Neural cell (in vitro differentiated cells): ENCODE measurements around the gene SLC11A2. TPM values are rescaled to one million over a fixed set of nuclear protein-coding genes. Genes with fewer than 3 reads are reported as not detected.

Experiments used
- H2AFZ ChIP-seq: fragments of 200-600, 300-800 bp; sonication (generic), shearing (Covaris generic); 2 replicates; pipeline ENCODE4 v1.6.0; 2014; ENCODE audit warnings: low read depth, mild to moderate bottlenecking, antibody characterized with exemption, low read length, moderate library complexity
- H3F3A ChIP-seq: fragments of 200-600 bp; shearing (Covaris generic); 2 replicates; pipeline ENCODE4 v1.6.1; 2016; ENCODE audit warnings: mild to moderate bottlenecking, moderate library complexity, mixed read lengths, antibody characterized with exemption, low read length; ENCODE audit not compliant: insufficient read depth, poor library complexity, severe bottlenecking
- H3K27ac ChIP-seq: fragments of 200-600, 300-800 bp; sonication (generic), shearing (Covaris generic); 2 replicates; pipeline ENCODE4 v1.5.1; 2014; ENCODE audit warnings: mild to moderate bottlenecking, low read length, moderate library complexity
- H3K27me3 ChIP-seq: fragments of 300-800, 200-600 bp; sonication (generic), shearing (Covaris generic); 2 replicates; pipeline ENCODE4 v1.6.0; 2014; ENCODE audit warnings: mild to moderate bottlenecking, low read depth, low read length, moderate library complexity; ENCODE audit not compliant: insufficient read depth
- H3K36me3 ChIP-seq: fragments of 300-800, 200-600 bp; sonication (generic), shearing (Covaris generic); 2 replicates; pipeline ENCODE4 v1.5.1; 2014; ENCODE audit warnings: mild to moderate bottlenecking, antibody characterized with exemption, low read length, moderate library complexity; ENCODE audit not compliant: insufficient read depth
- H3K4me2 ChIP-seq: fragments of 300-800, 200-600 bp; sonication (generic), shearing (Covaris generic); 2 replicates; pipeline ENCODE4 v1.6.0; 2014; ENCODE audit warnings: mild to moderate bottlenecking, low read length
- H3K4me3 ChIP-seq: fragments of 300-800, 200-600 bp; sonication (generic), shearing (Covaris generic); 2 replicates; pipeline ENCODE4 v1.5.1; 2014; ENCODE audit warnings: mild to moderate bottlenecking, low read length, moderate library complexity
- H3K79me2 ChIP-seq: fragments of 200-600 bp; shearing (Covaris generic); replicated peaks from 2 replicates; pipeline ENCODE4 v1.6.0; 2014; ENCODE audit warnings: mild to moderate bottlenecking, low read length, moderate library complexity; ENCODE audit not compliant: insufficient read depth
- H3K9ac ChIP-seq: fragments of 300-800, 200-600 bp; sonication (generic), shearing (Covaris generic); 2 replicates; pipeline ENCODE4 v1.6.1; 2016; ENCODE audit warnings: mild to moderate bottlenecking, low read length, mixed read lengths
- H3K9me2 ChIP-seq: fragments of 200-600 bp; shearing (Covaris generic); 2 replicates; pipeline ENCODE4 v1.6.1; 2016; ENCODE audit warnings: mild to moderate bottlenecking, low read length, mixed read lengths; ENCODE audit not compliant: insufficient read depth
- H3K9me3 ChIP-seq: fragments of 200-600, 300-800 bp; sonication (generic), shearing (Covaris generic); 2 replicates; pipeline ENCODE4 v1.6.1; 2016; ENCODE audit warnings: mild to moderate bottlenecking, mixed run types, low read length, moderate library complexity, mixed read lengths
- H4K20me1 ChIP-seq: fragments of 200-600 bp; shearing (Covaris generic); 2 replicates; pipeline ENCODE4 v1.6.1; 2016; ENCODE audit warnings: mild to moderate bottlenecking, mixed run types; ENCODE audit not compliant: insufficient read depth
- CTCF ChIP-seq: fragments of 450-650 bp; IDR thresholded peaks from 2 replicates; pipeline ENCODE4 v1.5.1; 2014; ENCODE audit warnings: antibody characterized with exemption, mild to moderate bottlenecking, moderate library complexity; ENCODE audit not compliant: poor library complexity, severe bottlenecking
- EP300 ChIP-seq: fragments of 450-650 bp; conservative IDR thresholded peaks from 2 replicates; pipeline ENCODE4 v1.6.1; 2014; ENCODE audit warnings: antibody characterized with exemption, mild to moderate bottlenecking, moderate library complexity; ENCODE audit not compliant: poor library complexity, severe bottlenecking
- EZH2 ChIP-seq: fragments of 200-600, 300-800 bp; shearing (Covaris generic), sonication (generic); IDR thresholded peaks from 2 replicates; pipeline ENCODE4 v1.6.1; 2014; ENCODE audit warnings: antibody characterized with exemption, low read length, borderline replicate concordance, mild to moderate bottlenecking; ENCODE audit not compliant: insufficient read depth, poor library complexity, severe bottlenecking
- MXI1 ChIP-seq: fragments of 450-650 bp; conservative IDR thresholded peaks from 2 replicates; pipeline ENCODE4 v1.6.1; 2014; ENCODE audit warnings: antibody characterized with exemption, mild to moderate bottlenecking; ENCODE audit not compliant: poor library complexity, severe bottlenecking
- POLR2AphosphoS5 ChIP-seq: IDR thresholded peaks from 2 replicates; pipeline ENCODE4 v1.6.1; 2012
- RAD21 ChIP-seq: fragments of 450-650 bp; conservative IDR thresholded peaks from 2 replicates; pipeline ENCODE4 v1.6.1; 2014; ENCODE audit warnings: antibody characterized with exemption, mild to moderate bottlenecking, moderate library complexity
- REST ChIP-seq: IDR thresholded peaks from 2 replicates; pipeline ENCODE4 v1.6.1; 2012; ENCODE audit warnings: borderline replicate concordance
- SMC3 ChIP-seq: fragments of 450-650 bp; conservative IDR thresholded peaks from 2 replicates; pipeline ENCODE4 v1.6.1; 2014; ENCODE audit warnings: antibody characterized with exemption, mild to moderate bottlenecking, moderate library complexity; ENCODE audit not compliant: poor library complexity
- TAF1 ChIP-seq: IDR thresholded peaks from 2 replicates; pipeline ENCODE4 v1.6.1; 2012; ENCODE audit warnings: low read depth
- polyA plus RNA-seq: library from polyadenylated mRNA; depleted of rRNA; stranded (reverse); fragments of >200 nt; gene quantifications from 2 replicates; pipeline ENCODE4 v1.2.3, GENCODE V29; 2014

Gene SLC11A2
- polyA plus RNA-seq, 1 donor from 2014 or later: 62.3 TPM

- H3K27ac ChIP-seq: peak within 1 kb of the TSS; percentile 86
- H3K4me2 ChIP-seq: peak within 1 kb of the TSS; percentile 66
- peak within 1 kb of the TSS; percentile 77 for H3K9ac ChIP-seq
- peak within 1 kb of the TSS; percentile 51 for H2AFZ ChIP-seq
- H3K27me3 ChIP-seq: no peaks in the 10 kb centered on the region
- H3K4me3 ChIP-seq: peak within 1 kb of the TSS; percentile 71
- H3K36me3 ChIP-seq: no peaks in the 10 kb centered on the region
- no peaks in the 10 kb centered on the region for H3K9me2 ChIP-seq
- H3K79me2 ChIP-seq: peaks cover 5% of the 10 kb centered on the region
- H3F3A ChIP-seq: no peaks in the 10 kb centered on the region
- TF ChIP-seq CTCF (peak; percentile 98), RAD21 (peak; percentile 77), EP300 (peak; percentile 54), EZH2 (no peak), POLR2AphosphoS5 (peak; percentile 85), REST (peak; percentile 74), MXI1 (peak; percentile 81), TAF1 (peak; percentile 75), SMC3 (peak; percentile 79)
- H4K20me1 ChIP-seq: no peaks in the 10 kb centered on the region
- H3K9me3 ChIP-seq: no peaks in the 10 kb centered on the region
Observed at GRCh38 chr12:51047655-51048540, 21.7 kb upstream of the SLC11A2 start, which contains the start of gene LETMD1. TSS of gene LETMD1 (plus strand) at chr12:51048327. CDS start at chr12:51048357, 30 bp downstream.

- Histone ChIP-seq H3F3A (no peaks in the 10 kb centered on the region), H3K9ac (no peak overlapping the region), H3K27ac (no peak overlapping the region), H2AFZ (no peak overlapping the region), H3K4me2 (no peak overlapping the region), H3K36me3 (no peaks in the 10 kb centered on the region), H3K9me2 (no peaks in the 10 kb centered on the region), H3K27me3 (no peaks in the 10 kb centered on the region), H3K9me3 (no peaks in the 10 kb centered on the region), H3K79me2 (no peaks in the 10 kb centered on the region), H3K4me3 (no peak overlapping the region), H4K20me1 (no peaks in the 10 kb centered on the region)
- TF ChIP-seq RAD21 (no peak), MXI1 (no peak), EZH2 (no peak), EP300 (no peak), POLR2AphosphoS5 (no peak), TAF1 (no peak), CTCF (no peak), REST (no peak), SMC3 (no peak)
Observed at GRCh38 chr12:51036279-51036678, 10.1 kb upstream of the SLC11A2 start.
